ENCODE measurements around the gene SCAMP2. TPM values are rescaled to one million over a fixed set of nuclear protein-coding genes. Genes with fewer than 3 reads are reported as not detected.

The SCAMP2 gene
- total RNA-seq, 1 experiment from 2014 or later = 38.0 TPM

DNA sequence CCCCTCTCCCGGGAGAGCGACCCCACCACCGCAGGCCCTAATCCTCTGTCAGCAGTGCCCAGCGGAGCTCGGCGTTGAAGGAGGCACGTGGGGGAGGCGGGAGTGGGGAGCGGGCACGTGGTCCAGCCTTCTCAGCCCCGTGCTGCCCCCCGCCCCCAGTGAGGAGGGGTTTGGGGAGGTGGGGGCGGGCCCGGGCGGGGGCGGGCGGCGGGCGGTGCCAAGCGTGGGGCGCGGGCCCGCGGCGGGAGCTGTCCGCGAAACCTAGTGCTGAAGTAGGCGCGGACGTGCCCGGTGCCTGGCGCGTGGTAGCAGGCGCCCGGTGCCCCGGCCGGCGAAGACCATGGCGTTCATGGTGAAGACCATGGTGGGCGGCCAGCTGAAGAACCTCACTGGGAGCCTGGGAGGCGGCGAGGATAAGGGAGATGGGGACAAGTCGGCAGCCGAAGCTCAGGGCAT lies 46.8 kb downstream of the SCAMP2 start, which contains the start of gene CPLX3 (continued):
- TF ChIP-seq, protein P1, sequence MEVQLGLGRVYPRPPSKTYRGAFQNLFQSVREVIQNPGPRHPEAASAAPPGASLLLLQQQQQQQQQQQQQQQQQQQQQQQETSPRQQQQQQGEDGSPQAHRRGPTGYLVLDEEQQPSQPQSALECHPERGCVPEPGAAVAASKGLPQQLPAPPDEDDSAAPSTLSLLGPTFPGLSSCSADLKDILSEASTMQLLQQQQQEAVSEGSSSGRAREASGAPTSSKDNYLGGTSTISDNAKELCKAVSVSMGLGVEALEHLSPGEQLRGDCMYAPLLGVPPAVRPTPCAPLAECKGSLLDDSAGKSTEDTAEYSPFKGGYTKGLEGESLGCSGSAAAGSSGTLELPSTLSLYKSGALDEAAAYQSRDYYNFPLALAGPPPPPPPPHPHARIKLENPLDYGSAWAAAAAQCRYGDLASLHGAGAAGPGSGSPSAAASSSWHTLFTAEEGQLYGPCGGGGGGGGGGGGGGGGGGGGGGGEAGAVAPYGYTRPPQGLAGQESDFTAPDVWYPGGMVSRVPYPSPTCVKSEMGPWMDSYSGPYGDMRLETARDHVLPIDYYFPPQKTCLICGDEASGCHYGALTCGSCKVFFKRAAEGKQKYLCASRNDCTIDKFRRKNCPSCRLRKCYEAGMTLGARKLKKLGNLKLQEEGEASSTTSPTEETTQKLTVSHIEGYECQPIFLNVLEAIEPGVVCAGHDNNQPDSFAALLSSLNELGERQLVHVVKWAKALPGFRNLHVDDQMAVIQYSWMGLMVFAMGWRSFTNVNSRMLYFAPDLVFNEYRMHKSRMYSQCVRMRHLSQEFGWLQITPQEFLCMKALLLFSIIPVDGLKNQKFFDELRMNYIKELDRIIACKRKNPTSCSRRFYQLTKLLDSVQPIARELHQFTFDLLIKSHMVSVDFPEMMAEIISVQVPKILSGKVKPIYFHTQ (CRISPR knock-in tag; IDR thresholded peaks at IDR 0.05) = no peak
- TF ChIP-seq, protein P2, sequence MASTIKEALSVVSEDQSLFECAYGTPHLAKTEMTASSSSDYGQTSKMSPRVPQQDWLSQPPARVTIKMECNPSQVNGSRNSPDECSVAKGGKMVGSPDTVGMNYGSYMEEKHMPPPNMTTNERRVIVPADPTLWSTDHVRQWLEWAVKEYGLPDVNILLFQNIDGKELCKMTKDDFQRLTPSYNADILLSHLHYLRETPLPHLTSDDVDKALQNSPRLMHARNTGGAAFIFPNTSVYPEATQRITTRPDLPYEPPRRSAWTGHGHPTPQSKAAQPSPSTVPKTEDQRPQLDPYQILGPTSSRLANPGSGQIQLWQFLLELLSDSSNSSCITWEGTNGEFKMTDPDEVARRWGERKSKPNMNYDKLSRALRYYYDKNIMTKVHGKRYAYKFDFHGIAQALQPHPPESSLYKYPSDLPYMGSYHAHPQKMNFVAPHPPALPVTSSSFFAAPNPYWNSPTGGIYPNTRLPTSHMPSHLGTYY (CRISPR knock-in tag; IDR thresholded peaks at IDR 0.05) = no peak
- TF ChIP-seq ZNF317 (CRISPR knock-in tag; IDR thresholded peaks at IDR 0.05; ENCODE audit: borderline replicate concordance, low read depth) (peak; percentile 69; the same call in 1 of the 2 replicates), ZNF121 (CRISPR knock-in tag; IDR thresholded peaks at IDR 0.05) (no peak), TCF7 (CRISPR knock-in tag; IDR thresholded peaks at IDR 0.05; ENCODE audit: low read depth) (0 out of 2 replicates have a peak, but pooled peaks have one; percentile 47)
- TF ChIP-seq, protein P3, sequence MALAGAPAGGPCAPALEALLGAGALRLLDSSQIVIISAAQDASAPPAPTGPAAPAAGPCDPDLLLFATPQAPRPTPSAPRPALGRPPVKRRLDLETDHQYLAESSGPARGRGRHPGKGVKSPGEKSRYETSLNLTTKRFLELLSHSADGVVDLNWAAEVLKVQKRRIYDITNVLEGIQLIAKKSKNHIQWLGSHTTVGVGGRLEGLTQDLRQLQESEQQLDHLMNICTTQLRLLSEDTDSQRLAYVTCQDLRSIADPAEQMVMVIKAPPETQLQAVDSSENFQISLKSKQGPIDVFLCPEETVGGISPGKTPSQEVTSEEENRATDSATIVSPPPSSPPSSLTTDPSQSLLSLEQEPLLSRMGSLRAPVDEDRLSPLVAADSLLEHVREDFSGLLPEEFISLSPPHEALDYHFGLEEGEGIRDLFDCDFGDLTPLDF (CRISPR knock-in tag; IDR thresholded peaks at IDR 0.05) = 0 out of 2 replicates have a peak, but pooled peaks have one; percentile 26

DNA sequence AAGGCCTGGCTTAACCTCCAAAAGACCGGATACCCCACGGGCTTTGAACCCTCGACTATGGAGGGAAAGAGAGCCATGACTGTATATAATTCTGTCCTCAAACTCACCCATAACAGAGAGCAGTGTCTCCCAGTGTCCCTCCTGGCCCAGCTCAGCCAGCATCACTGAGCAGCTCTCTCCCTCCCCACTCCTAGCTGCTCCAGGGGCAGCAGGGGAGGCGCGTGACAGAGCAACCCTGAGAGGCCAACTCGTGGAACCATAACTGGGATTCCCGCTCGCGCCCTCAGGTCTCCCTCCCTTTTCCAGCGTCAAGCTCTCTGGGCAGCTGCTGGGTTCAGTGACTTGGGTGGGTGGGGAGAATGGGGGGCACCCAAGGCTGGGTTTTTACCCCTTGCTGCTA lies 47.3 kb downstream of the SCAMP2 start:
- ATAC-seq (no peak), DNase-seq (ENCODE audit: low spot score) (no peak)
- Mint-ChIP-seq H3K4me3 (peak overlapping the region; percentile 14; the same call in 1 of the 2 replicates), H3K27ac (no peak overlapping the region), H3K27me3 (ENCODE audit: low read depth) (peaks cover 57% of the 10 kb centered on the region), H3K36me3 (no peaks in the 10 kb centered on the region), H3K9me3 (no peaks in the 10 kb centered on the region), H3K4me1 (peaks cover 17% of the 10 kb centered on the region)
- POLR2A ChIA-PET = interaction anchor here (1.1 kb wide), 1 partner anchor 66 kb away, joined by 3 read pairs; no protein-coding TSS in a partner anchor
- CTCF ChIA-PET = interaction anchor here (0.8 to 5.2 kb wide), 20 partner anchors 9 to 451 kb away, joined by 3 to 26 read pairs (median 6); partner anchors contain the start of genes FAM219B, LMAN1L and RPP25
- TF ChIP-seq, protein P4, sequence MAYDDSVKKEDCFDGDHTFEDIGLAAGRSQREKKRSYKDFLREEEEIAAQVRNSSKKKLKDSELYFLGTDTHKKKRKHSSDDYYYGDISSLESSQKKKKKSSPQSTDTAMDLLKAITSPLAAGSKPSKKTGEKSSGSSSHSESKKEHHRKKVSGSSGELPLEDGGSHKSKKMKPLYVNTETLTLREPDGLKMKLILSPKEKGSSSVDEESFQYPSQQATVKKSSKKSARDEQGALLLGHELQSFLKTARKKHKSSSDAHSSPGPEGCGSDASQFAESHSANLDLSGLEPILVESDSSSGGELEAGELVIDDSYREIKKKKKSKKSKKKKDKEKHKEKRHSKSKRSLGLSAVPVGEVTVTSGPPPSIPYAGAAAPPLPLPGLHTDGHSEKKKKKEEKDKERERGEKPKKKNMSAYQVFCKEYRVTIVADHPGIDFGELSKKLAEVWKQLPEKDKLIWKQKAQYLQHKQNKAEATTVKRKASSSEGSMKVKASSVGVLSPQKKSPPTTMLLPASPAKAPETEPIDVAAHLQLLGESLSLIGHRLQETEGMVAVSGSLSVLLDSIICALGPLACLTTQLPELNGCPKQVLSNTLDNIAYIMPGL (CRISPR knock-in tag; IDR thresholded peaks at IDR 0.05) = no peak
- TF ChIP-seq NFATC4 (CRISPR knock-in tag; IDR thresholded peaks at IDR 0.05) (no peak), CREB1 (CRISPR knock-in tag; IDR thresholded peaks at IDR 0.05) (no peak), SMAD4 (CRISPR knock-in tag; IDR thresholded peaks at IDR 0.05) (no peak)
- TF ChIP-seq, protein P5, sequence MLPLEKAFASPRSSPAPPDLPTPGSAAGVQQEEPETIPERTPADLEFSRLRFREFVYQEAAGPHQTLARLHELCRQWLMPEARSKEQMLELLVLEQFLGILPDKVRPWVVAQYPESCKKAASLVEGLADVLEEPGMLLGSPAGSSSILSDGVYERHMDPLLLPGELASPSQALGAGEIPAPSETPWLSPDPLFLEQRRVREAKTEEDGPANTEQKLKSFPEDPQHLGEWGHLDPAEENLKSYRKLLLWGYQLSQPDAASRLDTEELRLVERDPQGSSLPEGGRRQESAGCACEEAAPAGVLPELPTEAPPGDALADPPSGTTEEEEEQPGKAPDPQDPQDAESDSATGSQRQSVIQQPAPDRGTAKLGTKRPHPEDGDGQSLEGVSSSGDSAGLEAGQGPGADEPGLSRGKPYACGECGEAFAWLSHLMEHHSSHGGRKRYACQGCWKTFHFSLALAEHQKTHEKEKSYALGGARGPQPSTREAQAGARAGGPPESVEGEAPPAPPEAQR (CRISPR knock-in tag; IDR thresholded peaks at IDR 0.05) = no peak

DNA sequence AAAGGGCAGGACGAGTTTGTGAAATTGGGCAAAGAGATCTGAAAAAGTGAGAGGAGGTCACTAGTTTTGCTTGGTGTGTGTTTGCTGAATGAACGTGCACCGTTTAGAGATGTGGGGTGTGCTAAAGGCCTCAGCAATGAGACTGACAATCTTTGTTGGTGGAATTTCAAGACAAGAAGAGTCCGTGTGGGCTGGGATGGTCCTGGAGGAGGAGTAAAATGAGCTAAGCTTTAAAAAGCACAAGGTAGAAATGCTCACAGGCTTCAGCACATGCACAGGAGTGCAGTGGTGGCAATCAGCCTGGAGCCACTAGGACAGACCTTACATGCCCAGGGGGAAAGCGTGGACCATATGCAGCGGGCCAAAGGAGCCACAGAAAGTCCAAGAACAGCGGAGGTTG lies 48.2 kb downstream of the SCAMP2 start:
- CTCF ChIA-PET = interaction anchor here (1.3 to 3.5 kb wide), 4 partner anchors 8 to 56 kb away, joined by 5 to 24 read pairs (median 6); partner anchors contain the start of gene LMAN1L
- H3K27me3 Mint-ChIP-seq (ENCODE audit: low read depth) = peaks cover 57% of the 10 kb centered on the region
- DNase-seq (ENCODE audit: low spot score) (no peak), ATAC-seq (no peak)
- no peak for TF ChIP-seq NR3C1 (CRISPR knock-in tag; conservative IDR thresholded peaks at IDR 0.05; ENCODE audit: low read depth)
- POLR2A ChIA-PET = no interaction called here
- no peak overlapping the region for H3K27ac Mint-ChIP-seq
- H3K4me3 Mint-ChIP-seq = no peak overlapping the region
- H3K36me3 Mint-ChIP-seq = no peaks in the 10 kb centered on the region
- H3K4me1 Mint-ChIP-seq = peaks cover 18% of the 10 kb centered on the region
- no peaks in the 10 kb centered on the region for H3K9me3 Mint-ChIP-seq

Measured in WTC11 (cell line).